ENCODE data around the gene CHRD.

CHRD gene

GRCh38 chr3:184379358-184380184 is at the start of gene CHRD:
CHRD (plus strand) TSS chr3:184380054; CDS start chr3:184380319, 265 bp downstream.
- peak within 1 kb of the TSS; percentile 65 to 74 for H3K4me3 ChIP-seq (ENCODE audit: low read length in 2 of 2)
- H3K27ac ChIP-seq (ENCODE audit: low read length): peak within 1 kb of the TSS; percentile 53
- peaks cover 33% of the 10 kb centered on the region for H3K4me1 ChIP-seq (ENCODE audit: control insufficient read depth, insufficient read depth, low read length)
- H3K9me3 ChIP-seq (ENCODE audit: control insufficient read depth in 2 of 2, low read length in 2 of 2): no peaks in the 10 kb centered on the region
- no peaks in the 10 kb centered on the region for H3K36me3 ChIP-seq (ENCODE audit: control insufficient read depth in 2 of 2, insufficient read depth in 2 of 2, low read length in 2 of 2)
- peaks cover 2 to 19% of the 10 kb centered on the region in 2 donors for H3K27me3 ChIP-seq (ENCODE audit: control insufficient read depth in 1 of 2, insufficient read depth in 2 of 2, low read length in 2 of 2)
- H3K9ac ChIP-seq (ENCODE audit: low read length in 2 of 2): peak within 1 kb of the TSS; percentile 54 to 79

GRCh38 chr3:184332370-184333090 is 47.3 kb upstream of the CHRD start:
- H3K36me3 ChIP-seq (ENCODE audit: control insufficient read depth in 2 of 2, insufficient read depth in 2 of 2, low read length in 2 of 2): peaks cover 68% of the 10 kb centered on the region in 2 donors
- H3K9me3 ChIP-seq (ENCODE audit: control insufficient read depth in 2 of 2, low read length in 2 of 2): no peaks in the 10 kb centered on the region
- H3K27ac ChIP-seq (ENCODE audit: low read length): peak overlapping the region; percentile 37
- H3K4me1 ChIP-seq (ENCODE audit: control insufficient read depth, insufficient read depth, low read length): peaks cover 19% of the 10 kb centered on the region
- no peak overlapping the region for H3K9ac ChIP-seq (ENCODE audit: low read length in 2 of 2)
- H3K27me3 ChIP-seq (ENCODE audit: control insufficient read depth in 1 of 2, insufficient read depth in 2 of 2, low read length in 2 of 2): no peaks in the 10 kb centered on the region
- H3K4me3 ChIP-seq (ENCODE audit: low read length in 2 of 2): no peak overlapping the region

- Histone ChIP-seq H3K9me3 (ENCODE audit: control insufficient read depth in 2 of 2, low read length in 2 of 2) (no peaks in the 10 kb centered on the region), H3K9ac (ENCODE audit: low read length in 2 of 2) (no peak overlapping the region), H3K36me3 (ENCODE audit: control insufficient read depth in 2 of 2, insufficient read depth in 2 of 2, low read length in 2 of 2) (peaks cover 61 to 63% of the 10 kb centered on the region in 2 donors), H3K27ac (ENCODE audit: low read length) (peak overlapping the region; percentile 37), H3K27me3 (ENCODE audit: control insufficient read depth in 1 of 2, insufficient read depth in 2 of 2, low read length in 2 of 2) (no peaks in the 10 kb centered on the region), H3K4me1 (ENCODE audit: control insufficient read depth, insufficient read depth, low read length) (peaks cover 25% of the 10 kb centered on the region), H3K4me3 (ENCODE audit: low read length in 2 of 2) (no peak overlapping the region)
Observed at GRCh38 chr3:184333190-184333589, 46.7 kb upstream of the CHRD start.

GRCh38 chr3:184333700-184334099 is 46.2 kb upstream of the CHRD start:
- Histone ChIP-seq H3K36me3 (ENCODE audit: control insufficient read depth in 2 of 2, insufficient read depth in 2 of 2, low read length in 2 of 2) (peaks cover 56 to 58% of the 10 kb centered on the region in 2 donors), H3K27me3 (ENCODE audit: control insufficient read depth in 1 of 2, insufficient read depth in 2 of 2, low read length in 2 of 2) (no peaks in the 10 kb centered on the region), H3K4me1 (ENCODE audit: control insufficient read depth, insufficient read depth, low read length) (peaks cover 29% of the 10 kb centered on the region), H3K4me3 (ENCODE audit: low read length in 2 of 2) (no peak overlapping the region), H3K9ac (ENCODE audit: low read length in 2 of 2) (no peak overlapping the region), H3K9me3 (ENCODE audit: control insufficient read depth in 2 of 2, low read length in 2 of 2) (no peaks in the 10 kb centered on the region), H3K27ac (ENCODE audit: low read length) (no peak overlapping the region)

GRCh38 chr3:184334470-184335158 is 45.2 kb upstream of the CHRD start:
- H3K27me3 ChIP-seq (ENCODE audit: control insufficient read depth in 1 of 2, insufficient read depth in 2 of 2, low read length in 2 of 2): no peaks in the 10 kb centered on the region
- H3K27ac ChIP-seq (ENCODE audit: low read length): peak overlapping the region; percentile 98
- peaks cover 47 to 49% of the 10 kb centered on the region in 2 donors for H3K36me3 ChIP-seq (ENCODE audit: control insufficient read depth in 2 of 2, insufficient read depth in 2 of 2, low read length in 2 of 2)
- no peaks in the 10 kb centered on the region for H3K9me3 ChIP-seq (ENCODE audit: control insufficient read depth in 2 of 2, low read length in 2 of 2)
- no peak overlapping the region for H3K4me3 ChIP-seq (ENCODE audit: low read length in 2 of 2)
- peaks cover 36% of the 10 kb centered on the region for H3K4me1 ChIP-seq (ENCODE audit: control insufficient read depth, insufficient read depth, low read length)
- H3K9ac ChIP-seq (ENCODE audit: low read length in 2 of 2): no peak overlapping the region

- Histone ChIP-seq H3K4me3 (ENCODE audit: low read length in 2 of 2) (peak overlapping the region; percentile 83 to 86), H3K36me3 (ENCODE audit: control insufficient read depth in 2 of 2, insufficient read depth in 2 of 2, low read length in 2 of 2) (peaks cover 43 to 44% of the 10 kb centered on the region in 2 donors), H3K4me1 (ENCODE audit: control insufficient read depth, insufficient read depth, low read length) (peaks cover 36% of the 10 kb centered on the region), H3K27ac (ENCODE audit: low read length) (peak overlapping the region; percentile 98), H3K9ac (ENCODE audit: low read length in 2 of 2) (peak overlapping the region; percentile 80 to 90), H3K27me3 (ENCODE audit: control insufficient read depth in 1 of 2, insufficient read depth in 2 of 2, low read length in 2 of 2) (no peaks in the 10 kb centered on the region), H3K9me3 (ENCODE audit: control insufficient read depth in 2 of 2, low read length in 2 of 2) (no peaks in the 10 kb centered on the region)
Observed at GRCh38 chr3:184335291-184335660, 44.6 kb upstream of the CHRD start.

DNA sequence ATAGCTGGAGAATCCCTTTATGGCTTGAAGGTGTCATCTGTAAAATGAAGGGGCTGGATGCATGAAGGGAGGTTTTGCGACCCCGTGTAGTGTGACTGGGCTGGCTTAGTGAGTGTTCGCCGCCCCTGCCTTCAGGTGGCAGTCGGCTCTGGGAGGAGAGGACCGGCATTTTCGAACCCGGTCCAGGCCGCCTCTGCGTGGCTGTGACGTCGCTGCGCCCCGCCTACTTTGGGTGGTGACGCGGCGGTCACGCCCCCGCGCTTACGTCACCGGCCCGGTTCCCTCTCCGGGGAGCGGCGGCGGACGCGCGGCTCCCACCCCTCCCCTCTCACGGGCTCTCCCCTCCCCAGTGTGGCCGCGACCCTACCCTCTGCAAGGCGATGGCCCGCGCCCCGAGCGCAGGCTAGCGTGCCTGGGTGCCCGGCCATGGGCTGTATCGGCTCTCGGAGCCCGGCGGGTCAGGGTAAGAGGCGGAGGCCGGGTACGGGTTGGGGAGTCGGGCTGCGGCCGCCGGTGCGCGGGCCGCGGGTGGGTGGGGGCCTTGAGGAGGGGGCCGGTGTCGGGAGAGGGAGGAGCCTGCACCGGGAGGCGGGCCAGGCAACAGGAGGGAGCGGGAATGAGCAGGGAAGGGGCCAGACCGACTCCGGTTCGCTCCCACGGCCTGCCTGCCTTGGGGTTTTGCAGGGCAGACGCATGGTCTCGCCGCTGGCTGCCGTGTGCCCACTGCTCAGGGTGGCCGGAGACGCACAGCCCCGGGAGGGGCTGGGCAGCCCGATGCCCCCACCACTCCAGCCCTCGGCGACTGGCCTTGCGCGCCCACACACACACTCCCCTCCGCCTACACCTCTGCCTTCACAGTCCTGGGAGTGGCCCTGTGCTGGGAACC is 44.0 kb upstream of the CHRD start:
- no peaks in the 10 kb centered on the region for H3K27me3 ChIP-seq (ENCODE audit: control insufficient read depth in 1 of 2, insufficient read depth in 2 of 2, low read length in 2 of 2)
- peak overlapping the region; percentile 98 for H3K27ac ChIP-seq (ENCODE audit: low read length)
- H3K4me3 ChIP-seq (ENCODE audit: low read length in 2 of 2): peak overlapping the region; percentile 83 to 86
- peaks cover 39 to 43% of the 10 kb centered on the region in 2 donors for H3K36me3 ChIP-seq (ENCODE audit: control insufficient read depth in 2 of 2, insufficient read depth in 2 of 2, low read length in 2 of 2)
- no peaks in the 10 kb centered on the region for H3K9me3 ChIP-seq (ENCODE audit: control insufficient read depth in 2 of 2, low read length in 2 of 2)
- H3K4me1 ChIP-seq (ENCODE audit: control insufficient read depth, insufficient read depth, low read length): peaks cover 39% of the 10 kb centered on the region
- H3K9ac ChIP-seq (ENCODE audit: low read length in 2 of 2): peak overlapping the region; percentile 88 to 90

DNA sequence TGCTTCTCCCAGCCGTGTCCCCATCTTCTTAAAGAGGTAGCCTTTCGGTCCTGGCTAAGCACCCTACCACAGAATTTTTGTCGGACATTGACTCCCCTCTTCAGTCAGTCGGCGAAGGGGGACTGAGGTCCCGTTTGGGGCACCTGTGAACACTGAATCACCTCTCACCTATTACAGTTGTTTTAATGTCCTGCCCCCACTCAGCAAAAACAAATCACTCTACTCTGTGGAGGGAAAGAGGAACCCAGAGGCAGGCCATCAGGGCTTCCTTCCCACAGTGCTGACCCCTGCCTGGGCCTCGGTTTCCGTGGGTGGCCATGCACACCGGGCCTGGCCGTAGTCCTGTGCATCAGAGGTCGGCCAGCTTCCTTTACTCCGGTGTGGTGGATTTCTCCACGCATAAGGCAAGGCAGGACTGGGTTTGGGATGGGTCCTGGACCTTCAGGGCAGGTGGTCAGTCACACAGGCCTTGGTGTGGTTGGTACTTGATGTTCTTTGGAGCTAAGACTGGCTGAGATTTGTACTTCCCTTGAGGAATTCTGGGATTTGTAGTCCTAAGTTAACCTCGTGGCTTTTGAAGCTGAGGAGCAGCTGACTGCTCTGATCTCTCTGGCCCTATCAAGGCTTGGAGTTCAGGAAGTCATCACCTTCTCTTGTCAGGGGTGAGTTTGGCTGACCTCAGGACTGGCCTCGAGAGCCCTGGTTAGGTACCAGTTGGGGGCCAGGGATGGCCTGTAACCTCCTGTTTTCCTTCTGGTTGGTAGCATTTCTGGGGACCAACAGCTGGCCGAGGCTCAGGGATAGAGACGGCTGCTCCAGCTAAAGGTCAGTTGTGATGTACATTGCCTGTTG is 43.1 kb upstream of the CHRD start:
- Histone ChIP-seq H3K27ac (ENCODE audit: low read length) (peak overlapping the region; percentile 98), H3K27me3 (ENCODE audit: control insufficient read depth in 1 of 2, insufficient read depth in 2 of 2, low read length in 2 of 2) (no peaks in the 10 kb centered on the region), H3K9me3 (ENCODE audit: control insufficient read depth in 2 of 2, low read length in 2 of 2) (no peaks in the 10 kb centered on the region), H3K4me1 (ENCODE audit: control insufficient read depth, insufficient read depth, low read length) (peaks cover 45% of the 10 kb centered on the region), H3K36me3 (ENCODE audit: control insufficient read depth in 2 of 2, insufficient read depth in 2 of 2, low read length in 2 of 2) (peaks cover 38 to 42% of the 10 kb centered on the region in 2 donors), H3K9ac (ENCODE audit: low read length in 2 of 2) (peak overlapping the region; percentile 88 to 90), H3K4me3 (ENCODE audit: low read length in 2 of 2) (peak overlapping the region; percentile 83 to 86)

DNA sequence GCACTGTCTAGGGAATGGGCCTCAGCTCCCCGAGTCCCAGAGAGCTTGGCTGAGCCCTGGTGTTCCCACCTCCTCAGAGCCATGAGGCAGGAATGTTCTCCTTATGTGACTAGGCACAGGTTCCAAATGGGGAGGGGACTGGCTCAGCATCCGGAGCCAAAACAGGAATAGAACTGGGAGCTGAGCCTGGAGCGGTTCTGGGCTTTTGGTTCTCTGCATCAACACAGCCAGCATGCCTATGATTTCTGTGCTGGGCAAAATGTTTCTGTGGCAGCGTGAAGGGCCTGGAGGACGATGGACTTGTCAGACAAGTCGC is 42.5 kb upstream of the CHRD start, which contains the start of gene FAM131A:
Gene FAM131A, plus strand, starts transcription at position 202 of the 316 bp plus-strand sequence. Its CDS starts 31 bp downstream, at position 233.
- H3K4me3 ChIP-seq (ENCODE audit: low read length in 2 of 2): peak within 1 kb of the TSS; percentile 83 to 86
- H3K36me3 ChIP-seq (ENCODE audit: control insufficient read depth in 2 of 2, insufficient read depth in 2 of 2, low read length in 2 of 2): peaks cover 33 to 41% of the 10 kb centered on the region in 2 donors
- no peaks in the 10 kb centered on the region for H3K9me3 ChIP-seq (ENCODE audit: control insufficient read depth in 2 of 2, low read length in 2 of 2)
- H3K27me3 ChIP-seq (ENCODE audit: control insufficient read depth in 1 of 2, insufficient read depth in 2 of 2, low read length in 2 of 2): no peaks in the 10 kb centered on the region
- H3K27ac ChIP-seq (ENCODE audit: low read length): peak within 1 kb of the TSS; percentile 98
- peaks cover 47% of the 10 kb centered on the region for H3K4me1 ChIP-seq (ENCODE audit: control insufficient read depth, insufficient read depth, low read length)
- peak within 1 kb of the TSS; percentile 88 to 90 for H3K9ac ChIP-seq (ENCODE audit: low read length in 2 of 2)
